Lower leg skin (tissue), 4 donors: Measurements from ENCODE around the gene ABL2. TPM values are rescaled to one million over a fixed set of nuclear protein-coding genes. Genes with fewer than 3 reads are reported as not detected.

Experiments used
- DNase-seq, 2 donors: peaks; one replicate each; pipeline ENCODE4 v3.0.0-alpha.2; 2019; ENCODE audit warnings: low spot score in 2 of 2
- H3K4me3 ChIP-seq: fragments of 200-600 bp; sonication (generic); 2 replicates; pipeline ENCODE4 v1.5.1; 2017; ENCODE audit warnings: mild to moderate bottlenecking, low read depth; ENCODE audit not compliant: poor library complexity, severe bottlenecking
- POLR2A ChIP-seq, 2 donors: fragments of 450-650 bp; IDR thresholded peaks; one replicate each; pipeline ENCODE4 v1.6.1; 2016 to 2017; ENCODE audit warnings: antibody characterized with exemption in 2 of 2, mild to moderate bottlenecking in 1 of 2, moderate library complexity in 1 of 2
- WGBS, 2 donors: methylation state at CpG; one replicate each; pipeline ENCODE4 v1.1.5; 2018; 5-methylcytosine and 5-hydroxymethylcytosine counted together
- intact Hi-C: fragments of 100-400 bp; cut with DNase I; formaldehyde crosslinking; loops from one replicate; pipeline ENCODE4 v1.15.0; 2023; ENCODE audit warnings: low total_unique reads
- total RNA-seq, 4 donors: library from RNA; depleted of rRNA; stranded (reverse); fragments of >200 nt; gene quantifications; one replicate each; pipeline ENCODE4 v1.1.0, GENCODE V29; 2016
- TF ChIP-seq, protein P1 (sequence below), 3 donors: fragments of 450-650 bp; IDR thresholded peaks; one replicate each; pipeline ENCODE4 v1.5.1; 2016; ENCODE audit warnings: antibody characterized with exemption in 3 of 3, mild to moderate bottlenecking in 3 of 3, moderate library complexity in 2 of 3

The ABL2 gene
- total RNA-seq, 4 donors from 2014 or later, result 8.6 to 13.6 (median 11.5) TPM

DNA sequence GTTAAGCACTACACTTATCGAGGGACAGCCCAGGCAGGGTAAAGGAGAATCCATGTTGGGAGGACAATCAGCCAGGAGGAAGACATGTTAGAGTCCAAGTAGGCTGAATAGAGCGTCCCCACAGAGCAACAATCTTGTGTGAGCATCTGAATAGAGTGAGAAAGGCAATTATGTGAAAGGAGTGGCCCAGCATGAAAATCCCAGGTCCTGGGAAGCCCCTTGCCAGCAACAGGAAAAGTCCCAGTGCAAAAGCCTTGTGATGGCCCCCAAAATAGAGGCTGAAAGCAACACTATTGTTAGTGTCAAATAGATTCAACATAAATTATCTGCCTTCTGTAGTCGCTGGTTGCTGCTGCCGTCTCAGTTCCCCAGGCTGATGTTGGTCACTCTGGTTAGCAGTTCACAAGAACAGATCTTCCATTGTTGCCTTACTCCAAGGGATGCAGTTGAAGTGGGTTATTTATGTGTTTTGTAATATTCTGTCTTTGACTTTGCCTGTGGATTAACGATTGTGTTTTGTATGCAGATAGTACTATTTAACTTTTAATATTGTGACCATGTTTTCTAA lies 12.1 kb upstream of the ABL2 start:
- DNase-seq, result no peak
- WGBS, 2 donors, result 77% methylated on average over 5 of the region's 5 CpGs
- no peak for TF ChIP-seq POLR2A (IDR thresholded peaks at IDR 0.05)
- TF ChIP-seq, protein P1, sequence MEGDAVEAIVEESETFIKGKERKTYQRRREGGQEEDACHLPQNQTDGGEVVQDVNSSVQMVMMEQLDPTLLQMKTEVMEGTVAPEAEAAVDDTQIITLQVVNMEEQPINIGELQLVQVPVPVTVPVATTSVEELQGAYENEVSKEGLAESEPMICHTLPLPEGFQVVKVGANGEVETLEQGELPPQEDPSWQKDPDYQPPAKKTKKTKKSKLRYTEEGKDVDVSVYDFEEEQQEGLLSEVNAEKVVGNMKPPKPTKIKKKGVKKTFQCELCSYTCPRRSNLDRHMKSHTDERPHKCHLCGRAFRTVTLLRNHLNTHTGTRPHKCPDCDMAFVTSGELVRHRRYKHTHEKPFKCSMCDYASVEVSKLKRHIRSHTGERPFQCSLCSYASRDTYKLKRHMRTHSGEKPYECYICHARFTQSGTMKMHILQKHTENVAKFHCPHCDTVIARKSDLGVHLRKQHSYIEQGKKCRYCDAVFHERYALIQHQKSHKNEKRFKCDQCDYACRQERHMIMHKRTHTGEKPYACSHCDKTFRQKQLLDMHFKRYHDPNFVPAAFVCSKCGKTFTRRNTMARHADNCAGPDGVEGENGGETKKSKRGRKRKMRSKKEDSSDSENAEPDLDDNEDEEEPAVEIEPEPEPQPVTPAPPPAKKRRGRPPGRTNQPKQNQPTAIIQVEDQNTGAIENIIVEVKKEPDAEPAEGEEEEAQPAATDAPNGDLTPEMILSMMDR (IDR thresholded peaks at IDR 0.05), result no peak
- H3K4me3 ChIP-seq, result no peak overlapping the region
- intact Hi-C loops, result no loop called here

DNA sequence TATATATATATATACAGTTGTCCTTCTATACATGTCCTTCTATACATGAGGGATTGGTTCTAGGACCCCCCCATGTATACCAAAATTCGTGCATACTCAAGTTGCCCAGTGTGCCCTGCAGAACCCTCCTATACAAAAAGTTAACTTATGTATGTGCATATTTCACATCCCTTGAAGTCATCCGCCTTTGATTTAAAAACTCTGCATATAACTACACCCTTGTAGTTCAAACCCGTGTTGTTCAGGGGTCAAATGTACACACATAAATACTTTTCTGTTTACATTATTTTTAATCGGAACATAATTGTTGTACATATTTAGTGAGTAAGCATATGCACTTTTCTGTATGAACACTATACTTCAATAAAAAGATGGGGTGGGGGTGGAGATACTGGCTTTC lies 7.7 kb upstream of the ABL2 start:
- intact Hi-C loops, result no loop called here
- DNase-seq, result no peak
- TF ChIP-seq POLR2A (IDR thresholded peaks at IDR 0.05), result no peak
- TF ChIP-seq, protein P1 (IDR thresholded peaks at IDR 0.05), result no peak
- no peak overlapping the region for H3K4me3 ChIP-seq
- WGBS, 2 donors, result 77 to 83% methylated on average over 4 of the region's 4 CpGs

DNA sequence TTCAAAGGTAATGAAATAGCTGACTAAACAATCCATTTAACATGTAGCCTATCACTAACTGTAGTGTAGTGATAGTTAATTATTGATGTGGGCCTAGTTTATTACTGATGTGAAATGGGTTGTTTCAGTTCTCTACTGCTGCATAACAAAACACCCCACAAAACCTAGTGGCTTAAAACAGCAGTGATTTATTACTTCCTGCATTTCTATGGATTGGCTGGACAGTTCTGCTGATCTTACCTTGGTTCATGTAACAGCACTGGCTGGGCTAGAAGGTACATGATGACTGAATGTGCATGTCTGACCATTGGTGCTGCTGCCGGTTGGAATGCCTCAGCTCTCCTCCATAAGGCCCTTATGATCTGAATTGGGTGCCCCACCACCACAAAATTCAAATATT lies 5.4 kb upstream of the ABL2 start:
- DNase-seq, result no peak
- WGBS, 2 donors, result 90 to 100% methylated on average over 1 of the region's 1 CpG
- TF ChIP-seq POLR2A (IDR thresholded peaks at IDR 0.05), result no peak
- TF ChIP-seq, protein P1 (IDR thresholded peaks at IDR 0.05), result no peak
- no peak overlapping the region for H3K4me3 ChIP-seq
- intact Hi-C loops, result no loop called here

DNA sequence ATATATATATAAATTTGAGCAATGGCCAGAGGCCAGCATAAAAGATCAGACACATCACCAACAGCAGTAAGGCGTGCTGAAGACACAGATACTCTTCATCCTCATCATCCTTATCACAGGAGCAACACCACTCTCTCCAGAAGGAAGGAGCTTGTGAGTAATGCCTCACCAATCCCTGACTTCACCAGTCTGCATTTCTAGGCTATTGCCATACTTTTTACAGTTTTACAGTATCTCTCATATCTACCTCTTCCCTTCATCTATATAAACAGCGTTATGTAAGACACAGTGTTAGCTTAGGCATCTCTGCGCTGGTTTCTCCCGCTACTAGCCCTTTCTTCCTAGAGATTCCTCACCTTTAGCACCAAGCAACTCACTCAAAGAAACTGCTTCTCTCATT lies 2.4 kb upstream of the ABL2 start:
- WGBS, 2 donors, result 90 to 96% methylated on average over 4 of the region's 4 CpGs

DNA sequence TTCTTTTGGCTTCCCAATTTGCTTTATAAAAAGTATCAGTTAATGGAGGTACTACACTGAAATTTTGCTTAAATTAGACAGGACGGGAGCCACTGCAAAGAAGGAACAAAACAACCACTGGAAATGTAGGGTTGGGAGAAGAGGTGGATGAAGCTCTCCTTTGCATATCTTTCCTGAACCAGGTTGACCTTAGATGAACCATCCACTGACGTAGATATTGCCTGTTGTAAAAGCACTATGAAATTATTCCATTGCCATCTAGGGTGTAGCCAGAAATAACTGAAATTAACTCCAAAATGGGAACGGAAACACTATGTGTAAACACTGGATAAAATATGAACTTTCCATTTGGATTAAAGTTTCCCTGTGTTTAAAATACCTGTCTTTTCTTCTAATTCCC lies 1.2 kb upstream of the ABL2 start:
- 28 to 46% methylated on average over 3 of the region's 3 CpGs for WGBS, 2 donors
- intact Hi-C loops, result no loop called here

More for the DNA sequence above, 2.4 kb upstream of the ABL2 start:
- intact Hi-C loops, result no loop called here
- DNase-seq, result no peak
- H3K4me3 ChIP-seq, result no peak overlapping the region
- TF ChIP-seq POLR2A (IDR thresholded peaks at IDR 0.05), result no peak
- TF ChIP-seq, protein P1 (IDR thresholded peaks at IDR 0.05), result no peak

More for the DNA sequence above, 1.2 kb upstream of the ABL2 start:
- no peak overlapping the region for H3K4me3 ChIP-seq
- no peak for TF ChIP-seq POLR2A (IDR thresholded peaks at IDR 0.05)
- TF ChIP-seq, protein P1 (IDR thresholded peaks at IDR 0.05), result no peak
- DNase-seq, result no peak
